Retinal pigment epithelial cell (primary cell): ENCODE data around the gene NEK11.

Source experiments
- DNase-seq: peaks from one replicate; pipeline ENCODE4 v3.0.0-alpha.2; 2010; ENCODE audit warnings: low read depth
- H3K4me3 ChIP-seq: 2 replicates; pipeline ENCODE4 v1.5.1; 2011; ENCODE audit warnings: mild to moderate bottlenecking, low read length, control low read depth, moderate library complexity
- CTCF ChIP-seq: conservative IDR thresholded peaks from 2 replicates; pipeline ENCODE4 v1.5.1; 2011; ENCODE audit warnings: low read depth, low read length, control low read depth, inconsistent platforms

NEK11 gene

GRCh38 chr3:131067983-131068382 is 41.3 kb downstream of the NEK11 start:
- TF ChIP-seq CTCF, result no peak
- no peak overlapping the region for H3K4me3 ChIP-seq
- no peak for DNase-seq

GRCh38 chr3:131072099-131072559 is 45.5 kb downstream of the NEK11 start:
- DNase-seq, result no peak
- no peak overlapping the region for H3K4me3 ChIP-seq
- TF ChIP-seq CTCF, result no peak

GRCh38 chr3:131072845-131073244 is 46.2 kb downstream of the NEK11 start:
- TF ChIP-seq CTCF, result no peak
- no peak for DNase-seq
- H3K4me3 ChIP-seq, result no peak overlapping the region

- no peak for DNase-seq
- H3K4me3 ChIP-seq, result no peak overlapping the region
These were observed 49.1 kb downstream of the NEK11 start for GRCh38 chr3:131075632-131076328.

DNA sequence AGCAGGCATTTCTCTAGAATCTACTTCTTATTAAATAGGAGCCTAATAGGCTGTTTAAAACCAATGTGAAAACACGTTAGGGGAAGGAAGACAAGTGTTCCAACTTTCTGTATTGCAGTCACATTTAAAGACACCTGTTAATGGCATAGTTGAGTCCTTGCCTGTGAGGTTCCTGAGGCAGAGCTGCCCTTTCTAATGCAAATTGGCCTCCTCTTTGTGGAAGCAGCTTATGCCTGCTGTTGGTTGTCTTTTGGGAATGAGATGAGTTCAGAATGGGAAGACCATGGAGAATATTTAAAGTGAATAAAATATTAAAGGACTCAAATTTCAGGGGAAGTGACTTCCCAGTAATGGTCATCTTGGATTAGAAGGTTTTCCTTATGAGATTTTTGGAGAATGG is 51.2 kb downstream of the NEK11 start:
- no peak overlapping the region for H3K4me3 ChIP-seq
- no peak for TF ChIP-seq CTCF
- no peak for DNase-seq

More at GRCh38 chr3:131075632-131076328, 49.1 kb downstream of the NEK11 start:
- no peak for TF ChIP-seq CTCF

GRCh38 chr3:131079086-131079485 is 52.4 kb downstream of the NEK11 start:
- no peak for TF ChIP-seq CTCF
- H3K4me3 ChIP-seq, result no peak overlapping the region
- DNase-seq, result no peak

- no peak for DNase-seq
- TF ChIP-seq CTCF, result no peak
- H3K4me3 ChIP-seq, result no peak overlapping the region
These were observed 54.5 kb downstream of the NEK11 start for GRCh38 chr3:131081224-131081623.
